H9 (cell line): Measurements from ENCODE around the gene NRM. TPM values are rescaled to one million over a fixed set of nuclear protein-coding genes. Genes with fewer than 3 reads are reported as not detected.
A peak's percentile ranks its signal among the peaks of the same experiment; 100 is the strongest.
"Not testable (repeated sequence)": the region's sequence is repeated elsewhere in the genome, so short reads cannot be mapped to it uniquely, and the experiment has no call there.

Experiments used
- DNase-seq: peaks from one replicate; pipeline ENCODE4 v3.0.0-alpha.2; 2017
- H2AFZ ChIP-seq: one replicate; pipeline ENCODE4 v1.6.1; 2013; ENCODE audit warnings: mild to moderate bottlenecking, low read length, control low read depth, moderate library complexity
- H2AK5ac ChIP-seq: 2 replicates; pipeline ENCODE4 v1.6.1; 2013; ENCODE audit warnings: low read length, control low read depth, mixed read lengths; ENCODE audit not compliant: insufficient read length
- H2BK120ac ChIP-seq: one replicate; pipeline ENCODE4 v1.6.1; 2013; ENCODE audit warnings: low read depth, mild to moderate bottlenecking, low read length, control low read depth, inconsistent platforms; ENCODE audit not compliant: poor library complexity, severe bottlenecking
- H2BK12ac ChIP-seq: 2 replicates; pipeline ENCODE4 v1.6.1; 2013; ENCODE audit warnings: low read length, control low read depth, mixed read lengths, low read depth; ENCODE audit not compliant: insufficient read length
- H2BK15ac ChIP-seq: 2 replicates; pipeline ENCODE4 v1.6.1; 2013; ENCODE audit warnings: low read depth, low read length, control low read depth
- H2BK20ac ChIP-seq: one replicate; pipeline ENCODE4 v1.6.1; 2013; ENCODE audit warnings: low read depth, mild to moderate bottlenecking, low read length, control low read depth, inconsistent platforms; ENCODE audit not compliant: poor library complexity, severe bottlenecking
- H2BK5ac ChIP-seq: 2 replicates; pipeline ENCODE4 v1.6.1; 2013; ENCODE audit warnings: low read length, control low read depth, mixed read lengths; ENCODE audit not compliant: insufficient read length
- H3K14ac ChIP-seq: 2 replicates; pipeline ENCODE4 v1.6.1; 2013; ENCODE audit warnings: low read length, control low read depth; ENCODE audit not compliant: insufficient read depth
- H3K18ac ChIP-seq: 2 replicates; pipeline ENCODE4 v1.6.1; 2013; ENCODE audit warnings: low read depth, mild to moderate bottlenecking, mixed read lengths, low read length, control low read depth; ENCODE audit not compliant: insufficient read length
- H3K23ac ChIP-seq: 2 replicates; pipeline ENCODE4 v1.6.1; 2013; ENCODE audit warnings: low read length, control low read depth, mixed read lengths, low read depth; ENCODE audit not compliant: insufficient read length
- H3K23me2 ChIP-seq: 2 replicates; pipeline ENCODE4 v1.6.1; 2013; ENCODE audit warnings: low read depth, mild to moderate bottlenecking, mixed read lengths, low read length, control low read depth; ENCODE audit not compliant: insufficient read length, poor library complexity, severe bottlenecking
- H3K27ac ChIP-seq: 2 replicates; pipeline ENCODE4 v1.5.1; 2013; ENCODE audit warnings: low read length, control low read depth, mixed read lengths, low read depth; ENCODE audit not compliant: insufficient read length
- H3K27me3 ChIP-seq: 2 replicates; pipeline ENCODE4 v1.6.1; 2013; ENCODE audit warnings: low read length, control low read depth, inconsistent platforms; ENCODE audit not compliant: insufficient read depth
- H3K4ac ChIP-seq: 2 replicates; pipeline ENCODE4 v1.6.1; 2013; ENCODE audit warnings: low read depth, mild to moderate bottlenecking, control low read depth, inconsistent platforms, low read length, moderate library complexity
- H3K4me1 ChIP-seq: 2 replicates; pipeline ENCODE4 v1.6.1; 2013; ENCODE audit warnings: low read length, control low read depth, inconsistent platforms; ENCODE audit not compliant: insufficient read depth
- H3K4me2 ChIP-seq: 2 replicates; pipeline ENCODE4 v1.6.1; 2013; ENCODE audit warnings: low read length, control low read depth, mixed read lengths; ENCODE audit not compliant: insufficient read length, insufficient read depth
- H3K56ac ChIP-seq: 2 replicates; pipeline ENCODE4 v1.6.1; 2013; ENCODE audit warnings: low read depth, mild to moderate bottlenecking, mixed read lengths, low read length, control low read depth; ENCODE audit not compliant: insufficient read length
- H3K79me1 ChIP-seq: 2 replicates; pipeline ENCODE4 v1.6.1; 2013; ENCODE audit warnings: low read depth, mild to moderate bottlenecking, moderate library complexity, low read length, control low read depth, inconsistent platforms; ENCODE audit not compliant: insufficient read depth, poor library complexity, severe bottlenecking
- H3K79me2 ChIP-seq: 2 replicates; pipeline ENCODE4 v1.6.1; 2013; ENCODE audit warnings: low read length, control low read depth, inconsistent platforms; ENCODE audit not compliant: insufficient read depth
- H3K9ac ChIP-seq: 2 replicates; pipeline ENCODE4 v1.6.1; 2013; ENCODE audit warnings: low read length, control low read depth, mixed read lengths; ENCODE audit not compliant: insufficient read length; ENCODE audit errors: extremely low read depth
- H3K9me3 ChIP-seq: one replicate; pipeline ENCODE4 v1.6.1; 2013; ENCODE audit warnings: low read depth, low read length, inconsistent platforms; ENCODE audit not compliant: control insufficient read depth
- H3T11ph ChIP-seq: one replicate; pipeline ENCODE4 v1.6.1; 2013; ENCODE audit warnings: mild to moderate bottlenecking, low read length, control low read depth, inconsistent platforms
- H4K20me1 ChIP-seq: one replicate; pipeline ENCODE4 v1.6.1; 2013; ENCODE audit not compliant: control insufficient read depth, insufficient read length, insufficient read depth
- H4K5ac ChIP-seq: 2 replicates; pipeline ENCODE4 v1.6.1; 2013; ENCODE audit warnings: low read depth, mild to moderate bottlenecking, mixed read lengths, low read length, control low read depth; ENCODE audit not compliant: insufficient read length
- H4K8ac ChIP-seq: replicated peaks from 2 replicates; pipeline ENCODE4 v1.6.1; 2013; ENCODE audit warnings: low read length, control low read depth, mixed read lengths, low read depth; ENCODE audit not compliant: insufficient read length
- H4K91ac ChIP-seq: 2 replicates; pipeline ENCODE4 v1.6.1; 2013; ENCODE audit warnings: low read depth, mild to moderate bottlenecking, moderate library complexity, mixed read lengths, low read length, control low read depth; ENCODE audit not compliant: insufficient read length
- H3K27ac Mint-ChIP-seq, 3 experiments: 2 replicates in 2 of 3; 3 replicates in 1 of 3; pipeline ENCODE4 v1.8.0; 2020 to 2021; ENCODE audit warnings: mixed read lengths in 3 of 3, mild to moderate bottlenecking in 1 of 3, moderate library complexity in 1 of 3
- H3K27me3 Mint-ChIP-seq: 2 replicates; pipeline ENCODE4 v1.8.0; 2021; ENCODE audit warnings: low read depth, mild to moderate bottlenecking, moderate library complexity, mixed read lengths
- H3K36me3 Mint-ChIP-seq, 3 experiments: 2 replicates in 2 of 3; 3 replicates in 1 of 3; pipeline ENCODE4 v1.8.0; 2020 to 2021; ENCODE audit warnings: low read depth in 3 of 3, mixed read lengths in 3 of 3; ENCODE audit not compliant: insufficient read depth in 1 of 3
- H3K4me1 Mint-ChIP-seq, 2 experiments: 2 replicates each; pipeline ENCODE4 v1.8.0; 2020; ENCODE audit warnings: mixed read lengths in 2 of 2
- H3K4me3 Mint-ChIP-seq, 2 experiments: 2 replicates in 1 of 2; 3 replicates in 1 of 2; pipeline ENCODE4 v1.8.0; 2020 to 2021; ENCODE audit warnings: mild to moderate bottlenecking in 2 of 2, mixed read lengths in 2 of 2, moderate library complexity in 1 of 2
- H3K9me3 Mint-ChIP-seq, 2 experiments: 2 replicates in 1 of 2; 3 replicates in 1 of 2; pipeline ENCODE4 v1.8.0; 2020; ENCODE audit warnings: mild to moderate bottlenecking in 2 of 2, mixed read lengths in 2 of 2, moderate library complexity in 1 of 2
- WGBS: extraction: QIAGEN DNeasy Blood & Tissue Kit; methylation state at CpG from one replicate; pipeline ENCODE4 v1.1.7; 2013; ENCODE audit warnings: missing lambda C conversion rate, low lambda C conversion rate, mixed read lengths; ENCODE audit not compliant: insufficient read length; ENCODE audit errors: extremely low coverage; 5-methylcytosine and 5-hydroxymethylcytosine counted together
- total RNA-seq: library from RNA; stranded (reverse); gene quantifications from 2 replicates; pipeline ENCODE4 v1.2.1, GENCODE V29; 2021
- TF ChIP-seq, protein P1 (sequence below): fragments of 200-600 bp; sonication (generic); conservative IDR thresholded peaks from 3 replicates; pipeline ENCODE4 v1.8.0; 2021; ENCODE audit warnings: antibody characterized with exemption, mild to moderate bottlenecking

The NRM gene
- total RNA-seq, 1 experiment from 2014 or later: 36.5 TPM

DNA sequence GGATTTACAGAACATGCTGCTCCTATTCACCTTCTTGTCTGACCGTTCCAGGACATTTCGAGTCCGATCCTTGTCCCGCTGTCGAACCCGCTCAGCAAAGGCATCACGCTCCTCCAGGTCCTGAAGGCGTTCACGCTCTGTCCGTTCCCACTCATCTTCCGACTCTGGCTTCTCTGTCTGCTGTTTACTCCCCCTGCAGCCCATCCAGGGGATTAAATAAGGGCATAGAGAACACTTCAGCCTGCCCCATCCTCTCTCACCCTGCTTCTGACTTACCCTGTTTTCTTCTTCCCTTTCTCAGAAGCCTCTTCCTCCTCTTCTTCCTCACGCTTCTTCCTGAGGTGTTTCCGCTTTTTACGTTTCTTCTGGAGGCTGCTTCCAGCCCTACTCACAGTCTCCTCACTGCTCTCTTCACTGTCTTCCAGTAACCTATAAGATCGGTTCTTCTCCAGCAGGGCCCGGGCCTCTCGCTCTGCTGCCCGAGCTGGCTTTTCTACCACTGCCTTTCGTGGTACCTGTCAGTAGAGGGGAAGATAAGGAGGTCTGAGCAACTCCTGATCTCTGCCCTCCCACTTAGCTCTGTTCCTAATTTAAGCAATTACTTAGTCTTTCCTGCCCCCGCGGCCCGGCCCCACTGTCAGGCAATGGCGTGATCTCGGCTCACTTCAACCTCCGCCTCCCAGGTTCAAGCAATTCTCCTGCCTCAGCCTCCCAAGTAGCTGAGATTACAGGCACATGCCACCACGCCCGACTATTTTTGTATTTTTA is 19.8 kb downstream of the NRM start:
- Histone ChIP-seq H2BK120ac (no peak overlapping the region), H2BK5ac (no peak overlapping the region), H3K27me3 (no peaks in the 10 kb centered on the region), H3K4me2 (no peak overlapping the region), H3K27ac (no peak overlapping the region), H2BK20ac (no peak overlapping the region), H3K9me3 (no peaks in the 10 kb centered on the region), H3K23me2 (peaks cover 4% of the 10 kb centered on the region), H4K91ac (no peak overlapping the region), H2BK15ac (no peak overlapping the region), H3K79me1 (peaks cover 9% of the 10 kb centered on the region), H3K23ac (no peak overlapping the region), H4K8ac (no peak overlapping the region), H2AFZ (no peak overlapping the region), H3K4ac (no peak overlapping the region), H3K18ac (no peak overlapping the region), H2AK5ac (no peak overlapping the region), H3K56ac (no peak overlapping the region), H4K5ac (no peak overlapping the region), H4K20me1 (no peaks in the 10 kb centered on the region), H3K79me2 (no peaks in the 10 kb centered on the region), H3K14ac (no peak overlapping the region), H2BK12ac (no peak overlapping the region), H3K4me1 (no peaks in the 10 kb centered on the region), H3K9ac (no peak overlapping the region), H3T11ph (no peak overlapping the region)
- WGBS: no CpG with 5 or more reads among the region's 27 CpGs
- peaks cover 2 to 7% of the 10 kb centered on the region in 2 experiments; a peak in 3 of 4 replicates for H3K4me1 Mint-ChIP-seq
- no peak overlapping the region for H3K27ac Mint-ChIP-seq
- no peak for DNase-seq
- no peaks in the 10 kb centered on the region for H3K27me3 Mint-ChIP-seq
- H3K9me3 Mint-ChIP-seq: no peaks in the 10 kb centered on the region; a peak in 1 of 5 replicates
- TF ChIP-seq, protein P1, sequence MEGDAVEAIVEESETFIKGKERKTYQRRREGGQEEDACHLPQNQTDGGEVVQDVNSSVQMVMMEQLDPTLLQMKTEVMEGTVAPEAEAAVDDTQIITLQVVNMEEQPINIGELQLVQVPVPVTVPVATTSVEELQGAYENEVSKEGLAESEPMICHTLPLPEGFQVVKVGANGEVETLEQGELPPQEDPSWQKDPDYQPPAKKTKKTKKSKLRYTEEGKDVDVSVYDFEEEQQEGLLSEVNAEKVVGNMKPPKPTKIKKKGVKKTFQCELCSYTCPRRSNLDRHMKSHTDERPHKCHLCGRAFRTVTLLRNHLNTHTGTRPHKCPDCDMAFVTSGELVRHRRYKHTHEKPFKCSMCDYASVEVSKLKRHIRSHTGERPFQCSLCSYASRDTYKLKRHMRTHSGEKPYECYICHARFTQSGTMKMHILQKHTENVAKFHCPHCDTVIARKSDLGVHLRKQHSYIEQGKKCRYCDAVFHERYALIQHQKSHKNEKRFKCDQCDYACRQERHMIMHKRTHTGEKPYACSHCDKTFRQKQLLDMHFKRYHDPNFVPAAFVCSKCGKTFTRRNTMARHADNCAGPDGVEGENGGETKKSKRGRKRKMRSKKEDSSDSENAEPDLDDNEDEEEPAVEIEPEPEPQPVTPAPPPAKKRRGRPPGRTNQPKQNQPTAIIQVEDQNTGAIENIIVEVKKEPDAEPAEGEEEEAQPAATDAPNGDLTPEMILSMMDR: peak; percentile 43
- H3K4me3 Mint-ChIP-seq: peak overlapping the region; percentile 59 to 89; a peak in 4 of 5 replicates
- H3K36me3 Mint-ChIP-seq: peaks cover 9 to 38% (median 27%) of the 10 kb centered on the region in 3 experiments; a peak in 5 of 7 replicates

- no CpG with 5 or more reads among the region's 2 CpGs for WGBS
- H3K9ac ChIP-seq, H2BK120ac ChIP-seq, H3K79me1 ChIP-seq, H2AFZ ChIP-seq, H3K4me1 ChIP-seq, H2BK5ac ChIP-seq, H3K27me3 Mint-ChIP-seq, H4K20me1 ChIP-seq, H3K23ac ChIP-seq, H3K9me3 Mint-ChIP-seq, H3T11ph ChIP-seq, DNase-seq, H4K8ac ChIP-seq, H3K27me3 ChIP-seq, H2BK15ac ChIP-seq, H3K56ac ChIP-seq, H2BK12ac ChIP-seq, H2BK20ac ChIP-seq, H3K14ac ChIP-seq, H3K4ac ChIP-seq, H3K9me3 ChIP-seq, H3K79me2 ChIP-seq, H4K91ac ChIP-seq, H3K23me2 ChIP-seq, H3K18ac ChIP-seq, H3K4me2 ChIP-seq, H3K4me3 Mint-ChIP-seq, H3K27ac Mint-ChIP-seq, H4K5ac ChIP-seq, H2AK5ac ChIP-seq, H3K4me1 Mint-ChIP-seq, H3K27ac ChIP-seq: not testable (repeated sequence)
- peaks cover 30 to 78% (median 63%) of the 10 kb centered on the region in 3 experiments; a peak in 6 of 7 replicates for H3K36me3 Mint-ChIP-seq
Measured at GRCh38 chr6:30666300-30666699, 24.5 kb downstream of the NRM start.
